Stimulated activated naive B cell treated with anti-CD40 and anti-IgM and Interleukin-4, amounts not matched to agents 10 μg/mL and 1 μg/mL and 100 μg/mL, for 72 hours (primary cell): ENCODE results near the gene UGCG.

Experiments
- ATAC-seq, 2 donors: fragments of 150-1000 bp; cut with Tn5 transposase; replicated peaks; 2 replicates each; pipeline ENCODE4 v1.10.0; 2021; ENCODE audit warnings: moderate library complexity in 1 of 2
- DNase-seq: peaks from one replicate; pipeline ENCODE4 v3.0.0; 2021
- H3K27ac Mint-ChIP-seq: one replicate; pipeline ENCODE4 v1.8.0; 2022; ENCODE audit warnings: mild to moderate bottlenecking, mixed read lengths
- H3K27me3 Mint-ChIP-seq, 2 donors: one replicate each; pipeline ENCODE4 v1.8.0; 2022; ENCODE audit warnings: mixed read lengths in 2 of 2
- H3K36me3 Mint-ChIP-seq, 2 donors: one replicate each; pipeline ENCODE4 v1.8.0; 2022; ENCODE audit warnings: mixed read lengths in 2 of 2, mild to moderate bottlenecking in 1 of 2
- H3K4me1 Mint-ChIP-seq, 2 donors: one replicate each; pipeline ENCODE4 v1.8.0; 2022; ENCODE audit warnings: mixed read lengths in 2 of 2, mild to moderate bottlenecking in 1 of 2
- H3K4me3 Mint-ChIP-seq, 2 donors: one replicate each; pipeline ENCODE4 v1.8.0; 2022; ENCODE audit warnings: mild to moderate bottlenecking in 2 of 2, mixed read lengths in 2 of 2, moderate library complexity in 1 of 2
- H3K9me3 Mint-ChIP-seq, 2 donors: one replicate each; pipeline ENCODE4 v1.8.0; 2022; ENCODE audit warnings: mixed read lengths in 2 of 2, mild to moderate bottlenecking in 1 of 2

The UGCG gene

DNA sequence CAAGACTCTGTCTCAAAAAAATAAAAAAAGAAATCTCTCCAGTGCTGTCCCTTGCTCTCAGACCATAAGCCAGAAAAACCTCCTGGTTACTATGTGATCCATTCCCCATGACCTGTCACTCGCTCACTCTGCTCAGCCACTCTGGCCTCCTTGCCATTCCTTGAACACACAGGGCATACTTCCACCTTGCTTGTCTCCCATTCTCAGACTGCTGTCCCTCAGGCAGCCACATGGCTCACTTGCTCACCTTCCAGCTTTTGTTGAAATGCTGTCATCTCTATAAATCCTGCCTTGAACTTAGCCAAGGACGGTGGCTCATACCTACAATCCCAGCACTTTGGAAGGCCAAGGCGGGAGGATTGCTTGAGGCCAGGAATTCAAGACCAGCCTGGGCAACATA, 82.9 kb downstream of the UGCG start:
- peaks cover 56 to 73% of the 10 kb centered on the region in 2 donors for H3K4me1 Mint-ChIP-seq
- H3K36me3 Mint-ChIP-seq, result peaks cover 0 to 5% of the 10 kb centered on the region in 2 donors
- H3K27ac Mint-ChIP-seq, result peak overlapping the region; percentile 6
- ATAC-seq, result no peak
- no peaks in the 10 kb centered on the region for H3K9me3 Mint-ChIP-seq
- H3K27me3 Mint-ChIP-seq, result no peaks in the 10 kb centered on the region
- DNase-seq, result no peak
- no peak overlapping the region for H3K4me3 Mint-ChIP-seq

DNA sequence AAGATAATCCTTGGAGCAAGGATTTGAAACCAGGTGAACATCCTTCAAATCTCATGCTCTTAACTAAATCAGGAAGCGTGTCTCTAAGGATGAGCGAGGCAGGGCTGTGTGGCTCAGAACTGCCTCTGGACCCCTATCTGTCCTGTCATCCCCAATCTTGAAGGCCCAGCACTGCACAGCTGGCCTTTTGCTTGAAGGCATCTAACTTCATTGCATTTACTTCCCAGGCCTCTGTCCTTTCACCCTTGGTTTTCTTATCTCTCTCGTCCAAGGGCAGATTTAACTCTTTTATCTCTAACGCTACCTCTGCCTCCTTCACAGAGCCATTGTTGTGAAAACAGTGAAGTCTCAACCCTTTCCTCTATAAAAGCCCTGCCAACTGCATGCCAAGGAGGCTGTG, 83.8 kb downstream of the UGCG start:
- Mint-ChIP-seq H3K4me3 (no peak overlapping the region), H3K4me1 (peaks cover 53 to 74% of the 10 kb centered on the region in 2 donors), H3K27me3 (no peaks in the 10 kb centered on the region), H3K9me3 (peaks cover 0 to 2% of the 10 kb centered on the region in 2 donors), H3K27ac (peak overlapping the region; percentile 57), H3K36me3 (peaks cover 2 to 8% of the 10 kb centered on the region in 2 donors)
- no peak for DNase-seq
- no peak for ATAC-seq

DNA sequence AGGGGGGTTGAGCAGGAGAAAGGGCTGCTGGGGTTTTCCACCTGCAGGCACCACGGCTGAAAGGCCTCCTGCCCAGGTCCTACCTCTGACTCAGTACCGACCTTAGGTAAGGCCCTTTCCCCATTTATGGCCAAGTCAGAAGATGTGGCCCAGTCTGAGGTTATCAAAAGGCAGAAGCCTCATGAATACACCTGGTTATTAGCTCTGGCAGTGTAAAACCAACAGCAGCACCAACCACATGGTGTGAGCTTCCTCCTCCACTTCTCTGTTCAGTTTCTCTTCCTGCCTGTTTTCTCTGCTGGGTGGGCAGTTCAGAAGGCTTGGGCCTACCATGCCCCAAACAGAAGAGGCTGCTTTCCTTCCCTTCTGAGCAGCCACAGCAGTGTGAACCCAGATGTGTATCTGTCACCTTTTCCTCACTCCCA, 86.9 kb downstream of the UGCG start:
- ATAC-seq, result peak; percentile 88 to 90
- Mint-ChIP-seq H3K36me3 (peaks cover 5 to 10% of the 10 kb centered on the region in 2 donors), H3K27me3 (no peaks in the 10 kb centered on the region), H3K27ac (peak overlapping the region; percentile 99), H3K4me1 (peaks cover 53 to 84% of the 10 kb centered on the region in 2 donors), H3K9me3 (peaks cover 0 to 3% of the 10 kb centered on the region in 2 donors), H3K4me3 (peak overlapping the region in 1 of 2 donors; percentile 20)
- peak; percentile 75 for DNase-seq

DNA sequence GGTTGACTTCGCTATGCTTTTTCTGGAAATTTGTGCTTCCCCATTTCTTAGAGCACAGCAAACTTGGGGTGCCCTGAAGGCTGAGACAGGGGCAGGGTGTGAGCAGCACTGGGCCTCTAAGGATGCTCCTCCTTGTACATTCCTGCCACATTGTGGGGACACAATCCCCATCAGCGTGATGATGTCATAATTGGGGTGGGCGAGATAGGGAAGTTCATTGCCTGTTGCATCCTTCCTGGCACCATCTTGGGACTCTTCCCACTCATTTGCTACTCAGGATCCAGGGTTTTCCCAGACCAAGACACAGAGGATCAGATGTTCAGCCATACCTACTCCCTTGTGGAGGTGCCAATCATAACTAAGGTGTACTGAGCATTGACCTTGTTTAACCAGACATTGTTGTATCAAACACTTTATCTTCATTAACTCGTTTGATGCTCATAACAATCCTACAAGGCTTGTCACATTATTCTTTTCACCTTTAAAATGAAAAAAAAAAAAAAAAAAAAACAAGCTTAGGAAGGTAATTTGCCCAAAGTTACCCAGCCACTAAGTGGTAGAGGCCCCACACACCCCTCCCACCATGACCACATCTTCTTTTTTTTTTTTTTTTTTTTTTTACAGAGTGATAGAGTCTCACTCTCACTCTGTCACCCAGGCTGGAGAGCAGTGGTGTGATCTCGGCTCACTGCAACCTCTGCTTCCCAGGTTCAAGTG, 87.6 kb downstream of the UGCG start:
- no peak for ATAC-seq
- H3K27ac Mint-ChIP-seq, result peak overlapping the region; percentile 99
- peaks cover 0 to 3% of the 10 kb centered on the region in 2 donors for H3K9me3 Mint-ChIP-seq
- H3K36me3 Mint-ChIP-seq, result peaks cover 5 to 10% of the 10 kb centered on the region in 2 donors
- peak overlapping the region; percentile 19 to 20 for H3K4me3 Mint-ChIP-seq
- no peaks in the 10 kb centered on the region for H3K27me3 Mint-ChIP-seq
- DNase-seq, result no peak
- peaks cover 51 to 84% of the 10 kb centered on the region in 2 donors for H3K4me1 Mint-ChIP-seq
